Right renal pelvis (tissue), 4 donors: ENCODE measurements around the gene TRPM3. TPM values are rescaled to one million over a fixed set of nuclear protein-coding genes. Genes with fewer than 3 reads are reported as not detected.

Experiments used
- DNase-seq, 4 donors: peaks; one replicate each; pipeline ENCODE4 v3.0.0-alpha.2; 2013; ENCODE audit warnings: low read depth in 4 of 4, low spot score in 3 of 4, missing footprints in 1 of 4
- polyA plus RNA-seq, 4 donors: library from polyadenylated mRNA; unstranded; fragments of 120-200 nt; gene quantifications; one replicate each; pipeline ENCODE4 v1.2.1, GENCODE V29; 2013; ENCODE audit not compliant: insufficient read length in 4 of 4

Gene TRPM3
- polyA plus RNA-seq, 4 donors: 12.9 to 16.4 (median 14.1) TPM

- no peak for DNase-seq
These were observed 620.6 kb downstream of the TRPM3 start for GRCh38 chr9:70500793-70501192.

DNA sequence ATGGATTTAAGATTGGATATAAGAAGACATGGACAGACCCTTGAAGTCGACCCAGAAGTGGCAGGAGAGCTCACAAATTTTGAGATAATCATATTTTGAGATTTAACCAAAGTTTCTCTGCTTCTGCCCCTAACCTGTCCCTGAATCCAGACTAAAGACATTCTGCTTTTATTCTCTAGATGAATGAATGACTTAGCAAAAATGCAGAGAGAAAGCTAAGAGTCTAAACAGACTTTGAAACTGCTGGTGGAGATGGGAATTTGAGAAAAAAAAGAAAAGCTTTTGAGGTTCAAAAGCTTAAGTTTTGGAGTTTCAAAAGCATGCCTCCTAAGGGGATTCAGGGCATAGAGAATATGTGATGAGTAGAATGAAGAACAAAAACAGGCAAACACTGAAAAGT is 621.8 kb downstream of the TRPM3 start:
- DNase-seq: no peak

- DNase-seq: no peak
These were observed 622.6 kb downstream of the TRPM3 start for GRCh38 chr9:70498866-70499265.

DNA sequence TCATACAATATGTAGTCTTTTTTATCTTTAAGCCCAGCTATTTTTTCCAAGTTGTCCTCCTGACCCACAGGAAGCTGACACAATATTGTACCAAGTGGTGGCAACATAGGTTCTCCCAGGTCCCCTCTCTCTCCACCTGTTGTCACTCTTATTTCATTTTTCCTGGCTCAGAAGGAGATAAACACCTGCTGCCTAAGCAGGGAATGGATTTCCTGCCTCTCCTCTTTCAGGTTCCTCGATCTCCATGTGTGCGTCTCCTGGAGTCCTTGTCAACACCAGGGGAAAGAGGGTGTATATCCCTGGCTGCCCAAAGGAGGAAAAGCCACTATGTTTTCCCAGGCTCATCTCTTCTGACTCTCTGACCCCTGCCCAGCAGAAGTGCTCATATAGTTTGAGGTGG is 625.2 kb downstream of the TRPM3 start:
- DNase-seq: no peak

- DNase-seq: no peak
These were observed 625.9 kb downstream of the TRPM3 start for GRCh38 chr9:70495514-70495913.

GRCh38 chr9:70494221-70494620 is 627.2 kb downstream of the TRPM3 start:
- no peak for DNase-seq

- DNase-seq: no peak
These were observed 628.4 kb downstream of the TRPM3 start for GRCh38 chr9:70493029-70493428.

DNA sequence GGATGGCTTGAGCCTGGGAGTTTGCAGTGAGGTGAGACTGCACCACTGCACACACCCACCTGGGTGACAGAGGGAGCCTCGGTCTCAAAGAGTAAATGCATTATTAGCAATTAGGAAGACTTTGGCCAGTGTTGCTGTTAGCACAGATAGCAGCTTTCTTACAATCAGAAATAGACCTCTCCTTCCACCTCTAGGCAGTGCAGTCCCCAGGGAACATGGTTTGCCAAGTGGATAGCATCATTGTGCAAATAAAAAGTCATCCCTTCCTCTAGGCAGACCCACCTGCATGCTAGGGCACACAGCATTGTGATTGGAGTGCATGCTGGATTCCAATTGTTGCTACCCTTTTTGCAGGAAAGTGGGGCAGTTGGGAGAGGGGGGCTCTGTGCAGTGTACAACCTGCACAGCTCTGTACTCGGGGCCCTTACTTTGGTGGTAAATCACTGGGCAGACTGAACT is 629.1 kb downstream of the TRPM3 start:
- no peak for DNase-seq

DNA sequence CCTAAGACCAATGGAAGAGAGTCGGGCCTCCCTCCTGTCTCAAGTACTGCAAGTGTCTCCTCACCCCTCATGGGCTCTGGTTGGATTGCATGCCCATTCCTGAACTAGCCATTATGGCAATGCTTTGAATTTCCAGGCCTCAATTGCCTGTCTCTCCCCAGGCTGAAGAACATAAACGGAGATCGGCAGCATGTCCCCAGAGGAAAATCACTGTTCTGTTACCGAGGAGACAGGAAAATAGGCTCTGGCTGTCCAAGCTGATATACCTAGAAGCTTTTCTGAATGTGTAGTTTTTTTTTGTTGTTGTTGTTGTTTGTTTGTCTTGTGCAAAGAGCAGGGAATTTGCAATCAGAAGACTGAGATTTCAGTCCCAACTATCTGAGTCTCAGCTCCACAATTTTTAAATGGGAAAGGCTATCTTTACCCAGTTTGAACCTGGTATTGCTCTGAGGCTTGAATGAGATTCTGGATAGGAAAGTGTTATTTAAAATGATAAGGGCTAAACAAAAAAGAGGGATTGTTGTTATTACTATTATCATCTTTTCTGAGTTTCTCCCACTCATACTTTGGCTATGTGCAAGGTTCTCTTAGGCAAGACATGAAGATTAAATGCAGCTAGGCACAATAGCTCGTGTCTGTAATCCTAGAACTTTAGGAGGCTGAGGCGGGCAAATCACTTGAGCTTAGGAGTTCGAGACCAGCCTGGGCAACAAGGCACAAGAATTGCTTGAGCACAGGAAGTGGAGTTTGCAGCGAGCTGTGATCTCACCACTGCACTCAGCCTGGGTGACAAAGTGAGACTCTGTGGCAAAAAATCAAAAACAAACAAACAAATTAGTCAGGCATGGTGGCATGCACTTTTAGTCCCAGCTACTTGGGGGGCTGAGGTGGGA is 629.7 kb downstream of the TRPM3 start:
- DNase-seq: no peak

- DNase-seq: no peak
These were observed 630.9 kb downstream of the TRPM3 start for GRCh38 chr9:70490478-70490877.

GRCh38 chr9:70488793-70489105 is 632.7 kb downstream of the TRPM3 start:
- no peak for DNase-seq

- DNase-seq: no peak
These were observed 633.2 kb downstream of the TRPM3 start for GRCh38 chr9:70488098-70488792.

DNA sequence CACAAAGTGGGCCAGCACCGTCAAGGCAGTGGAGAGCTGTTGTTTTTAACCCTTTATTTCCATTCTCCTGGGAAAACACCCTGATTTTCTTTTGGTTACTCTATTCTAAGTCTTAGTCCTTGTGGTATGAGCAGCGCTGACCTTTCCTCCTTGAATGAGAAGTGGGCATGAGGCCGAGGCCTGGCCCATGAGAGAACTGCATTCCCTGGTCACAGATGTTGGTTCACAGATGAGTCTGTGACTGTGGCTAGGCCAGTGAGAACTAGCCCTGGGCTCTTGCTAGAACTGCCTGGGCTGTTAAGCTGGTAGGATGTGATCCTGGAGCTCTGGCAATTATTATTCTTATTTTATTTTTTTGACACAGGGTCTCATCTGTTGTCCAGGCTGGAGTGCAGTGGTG is 635.3 kb downstream of the TRPM3 start:
- no peak for DNase-seq

DNA sequence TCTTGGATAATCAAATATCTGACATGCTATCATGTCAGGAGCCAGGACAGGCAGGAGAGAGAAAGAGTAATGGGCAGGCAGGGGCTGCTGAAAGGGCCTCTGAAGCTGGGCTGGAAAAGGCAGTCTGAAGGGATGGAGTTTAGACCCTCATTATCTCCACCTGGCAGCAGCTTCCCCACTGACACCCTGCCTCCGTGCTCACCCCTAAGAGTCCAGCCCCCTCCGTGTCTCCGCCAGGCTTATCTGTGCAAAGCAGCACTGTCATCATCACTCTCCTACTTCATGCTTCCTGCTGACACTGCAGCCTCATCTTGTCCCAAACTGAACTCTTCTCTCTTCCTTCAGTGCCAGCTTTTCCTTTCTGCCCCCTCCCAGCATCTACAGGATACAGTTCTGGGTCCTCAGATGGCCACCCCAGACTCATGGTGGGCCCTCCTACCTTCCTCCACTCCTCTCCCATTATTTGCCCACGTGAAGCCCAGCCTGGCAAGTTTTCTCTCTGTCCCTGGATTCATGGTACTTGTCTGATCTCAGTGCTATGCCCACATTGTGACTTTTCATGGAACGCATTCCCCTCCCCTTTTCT is 636.1 kb downstream of the TRPM3 start:
- DNase-seq: no peak

GRCh38 chr9:70484232-70485130 is 636.9 kb downstream of the TRPM3 start:
- DNase-seq: no peak

GRCh38 chr9:70481471-70481870 is 640.0 kb downstream of the TRPM3 start:
- no peak for DNase-seq

DNA sequence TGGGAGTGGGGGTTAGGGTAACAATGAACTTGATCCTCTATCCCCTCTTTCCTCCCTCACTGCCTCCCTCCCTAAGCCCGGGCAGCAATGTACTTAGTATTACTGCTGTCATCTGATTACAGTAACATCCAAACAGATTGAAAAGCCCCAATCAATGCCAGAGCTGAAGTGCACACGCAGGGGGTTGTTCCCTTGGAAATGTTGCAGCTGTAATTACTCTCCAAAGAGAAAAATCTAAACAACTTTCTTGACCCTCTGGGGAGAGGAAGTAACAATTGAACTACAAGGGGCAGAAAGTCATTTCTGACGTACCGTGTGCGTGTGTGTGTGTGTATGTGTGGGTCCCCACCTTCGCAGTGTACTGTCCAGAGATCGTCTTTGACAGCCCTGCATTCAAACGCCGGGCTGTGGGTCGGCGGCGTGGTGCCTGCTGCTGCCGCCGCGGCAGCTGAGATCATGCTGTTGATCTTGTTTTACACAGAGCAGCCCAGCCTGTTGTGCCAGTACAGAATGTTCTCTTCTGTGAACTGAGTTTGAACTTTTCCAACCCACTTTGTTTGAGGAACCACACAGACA is 640.9 kb downstream of the TRPM3 start:
- DNase-seq: no peak

GRCh38 chr9:70479880-70480291 is 641.5 kb downstream of the TRPM3 start:
- DNase-seq: no peak
